KMS-11 (cell line): ENCODE measurements around the gene VSIG1.
A peak's percentile ranks its signal among the peaks of the same experiment; 100 is the strongest.

Experiments used
- H2AFZ ChIP-seq: fragments of 200-600 bp; sonication (generic); 2 replicates; pipeline ENCODE4 v1.6.1; 2016; ENCODE audit warnings: antibody characterized with exemption, mixed run types, low read depth
- H3K27ac ChIP-seq: fragments of 200-600 bp; sonication (generic); 2 replicates; pipeline ENCODE4 v1.6.1; 2016; ENCODE audit warnings: mild to moderate bottlenecking, mixed run types
- H3K27me3 ChIP-seq: fragments of 200-600 bp; sonication (generic); 2 replicates; pipeline ENCODE4 v1.6.1; 2017; ENCODE audit warnings: mild to moderate bottlenecking, low read depth, mixed run types, moderate library complexity; ENCODE audit not compliant: insufficient read depth
- H3K36me3 ChIP-seq: fragments of 200-600 bp; sonication (generic); 2 replicates; pipeline ENCODE4 v1.6.1; 2017; ENCODE audit warnings: mild to moderate bottlenecking, mixed run types; ENCODE audit not compliant: insufficient read depth
- H3K4me1 ChIP-seq: fragments of 200-600 bp; sonication (generic); 2 replicates; pipeline ENCODE4 v1.6.1; 2016; ENCODE audit warnings: mild to moderate bottlenecking, low read depth, mixed run types; ENCODE audit not compliant: poor library complexity, severe bottlenecking
- H3K4me2 ChIP-seq: fragments of 200-600 bp; sonication (generic); 2 replicates; pipeline ENCODE4 v1.7.0; 2016; ENCODE audit warnings: mild to moderate bottlenecking, mixed run types
- H3K4me3 ChIP-seq: fragments of 200-600 bp; sonication (generic); IDR thresholded peaks from 2 replicates; pipeline ENCODE4 v1.6.1; 2017; ENCODE audit warnings: low read depth, low read length, mixed read lengths; ENCODE audit not compliant: insufficient read depth
- H3K79me2 ChIP-seq: fragments of 200-600 bp; sonication (generic); 2 replicates; pipeline ENCODE4 v1.6.1; 2016; ENCODE audit warnings: low read depth, mixed run types; ENCODE audit not compliant: insufficient read depth
- H3K9ac ChIP-seq: fragments of 200-600 bp; sonication (generic); 2 replicates; pipeline ENCODE4 v1.6.1; 2016; ENCODE audit warnings: mild to moderate bottlenecking, mixed run types
- H4K20me1 ChIP-seq: fragments of 200-600 bp; sonication (generic); 2 replicates; pipeline ENCODE4 v1.6.1; 2016; ENCODE audit warnings: mild to moderate bottlenecking, mixed run types; ENCODE audit not compliant: insufficient read depth
- CTCF ChIP-seq: fragments of 200-600 bp; sonication (generic); conservative IDR thresholded peaks from 2 replicates; pipeline ENCODE4 v1.6.1; 2017; ENCODE audit warnings: low read depth, mild to moderate bottlenecking, antibody characterized with exemption, low read length, moderate library complexity, mixed read lengths

The VSIG1 gene

GRCh38 chrX:108044554-108045256, at the start of gene VSIG1:
Gene VSIG1 (plus strand): TSS chrX:108045065. CDS start chrX:108045131, 66 bp downstream.
- H3K4me3 ChIP-seq, result no peak within 1 kb of the TSS
- no peaks in the 10 kb centered on the region for H3K79me2 ChIP-seq
- H3K4me1 ChIP-seq, result no peaks in the 10 kb centered on the region
- H3K4me2 ChIP-seq, result no peak within 1 kb of the TSS
- no peaks in the 10 kb centered on the region for H4K20me1 ChIP-seq
- no peaks in the 10 kb centered on the region for H3K27me3 ChIP-seq
- no peak within 1 kb of the TSS for H3K9ac ChIP-seq
- no peak within 1 kb of the TSS for H3K27ac ChIP-seq
- H2AFZ ChIP-seq, result no peak within 1 kb of the TSS
- TF ChIP-seq CTCF, result no peak
- no peaks in the 10 kb centered on the region for H3K36me3 ChIP-seq

- Histone ChIP-seq H3K36me3 (no peaks in the 10 kb centered on the region), H4K20me1 (no peaks in the 10 kb centered on the region), H3K9ac (no peak overlapping the region), H3K27ac (no peak overlapping the region), H3K4me2 (no peak overlapping the region), H3K4me3 (no peak overlapping the region), H2AFZ (no peak overlapping the region), H3K79me2 (no peaks in the 10 kb centered on the region), H3K4me1 (peaks cover under 1% of the 10 kb centered on the region), H3K27me3 (no peaks in the 10 kb centered on the region)
- no peak for TF ChIP-seq CTCF
These were observed 48.7 kb upstream of the VSIG1 start for GRCh38 chrX:107996124-107996523.

- Histone ChIP-seq H3K9ac (no peak overlapping the region), H3K4me1 (peaks cover 7% of the 10 kb centered on the region), H3K27me3 (no peaks in the 10 kb centered on the region), H2AFZ (peak overlapping the region; percentile 57; the same call in 1 of the 2 replicates), H3K4me2 (no peak overlapping the region), H3K27ac (no peak overlapping the region), H3K36me3 (no peaks in the 10 kb centered on the region), H4K20me1 (no peaks in the 10 kb centered on the region), H3K4me3 (no peak overlapping the region), H3K79me2 (no peaks in the 10 kb centered on the region)
- TF ChIP-seq CTCF, result no peak
These were observed 44.1 kb upstream of the VSIG1 start for GRCh38 chrX:108000751-108001150.

GRCh38 chrX:108001218-108001814, 43.5 kb upstream of the VSIG1 start:
- no peak overlapping the region for H3K27ac ChIP-seq
- H3K27me3 ChIP-seq, result no peaks in the 10 kb centered on the region
- peak overlapping the region; percentile 57; the same call in 1 of the 2 replicates for H2AFZ ChIP-seq
- no peak overlapping the region for H3K9ac ChIP-seq
- no peak overlapping the region for H3K4me2 ChIP-seq
- H3K79me2 ChIP-seq, result no peaks in the 10 kb centered on the region
- H3K36me3 ChIP-seq, result no peaks in the 10 kb centered on the region
- no peaks in the 10 kb centered on the region for H4K20me1 ChIP-seq
- H3K4me3 ChIP-seq, result no peak overlapping the region
- TF ChIP-seq CTCF, result peak; percentile 66
- H3K4me1 ChIP-seq, result peaks cover 7% of the 10 kb centered on the region
